CD14-positive monocyte (primary cell): ENCODE measurements around the gene DHCR7. TPM values are rescaled to one million over a fixed set of nuclear protein-coding genes. Genes with fewer than 3 reads are reported as not detected.

Experiments
- DNase-seq, 3 donors: peaks; one replicate each; pipeline ENCODE4 v3.0.0-alpha.2; 2011 to 2022
- H2AFZ ChIP-seq: 2 replicates; pipeline ENCODE4 v1.6.0; 2012; ENCODE audit warnings: mild to moderate bottlenecking, low read depth, low read length, inconsistent platforms; ENCODE audit not compliant: insufficient read depth, poor library complexity, severe bottlenecking
- H3K27ac ChIP-seq, 2 donors: 1 replicate in 1 of 2; 2 replicates in 1 of 2; pipeline ENCODE4 v1.5.1; 2012 to 2013; ENCODE audit warnings: low read length in 2 of 2, control low read depth in 1 of 2, inconsistent platforms in 1 of 2, low read depth in 1 of 2, mild to moderate bottlenecking in 1 of 2
- H3K27me3 ChIP-seq, 2 donors: one replicate each; pipeline versions ENCODE4 v1.6.0 to v1.6.1; 2011 to 2013; ENCODE audit warnings: low read length in 2 of 2; ENCODE audit not compliant: control insufficient read depth in 2 of 2, insufficient read depth in 2 of 2
- H3K36me3 ChIP-seq, 2 donors: replicated peaks in 1 of 2; 1 replicate in 1 of 2; 2 replicates in 1 of 2; pipeline versions ENCODE4 v1.5.1 to v1.6.1; 2012 to 2013; ENCODE audit warnings: low read length in 2 of 2, control low read depth in 1 of 2, inconsistent platforms in 1 of 2, mild to moderate bottlenecking in 1 of 2; ENCODE audit not compliant: insufficient read depth in 2 of 2, control insufficient read depth in 1 of 2
- H3K4me1 ChIP-seq, 2 donors: 1 replicate in 1 of 2; 2 replicates in 1 of 2; pipeline versions ENCODE4 v1.5.1 to v1.6.1; 2012 to 2013; ENCODE audit warnings: low read length in 2 of 2, control low read depth in 1 of 2, inconsistent platforms in 1 of 2, mild to moderate bottlenecking in 1 of 2, moderate library complexity in 1 of 2; ENCODE audit not compliant: insufficient read depth in 2 of 2, control insufficient read depth in 1 of 2
- H3K4me2 ChIP-seq: replicated peaks from 2 replicates; pipeline ENCODE3; 2012; ENCODE audit warnings: low read length, moderate library complexity, mild to moderate bottlenecking; ENCODE audit not compliant: poor library complexity, severe bottlenecking; ENCODE audit errors: extremely low read depth
- H3K4me3 ChIP-seq, 3 experiments: fragments of 200-600 bp in 1 of 3; sonication (generic) in 1 of 3; replicated peaks in 1 of 3; 1 replicate in 2 of 3; 2 replicates in 1 of 3; pipeline ENCODE4 v1.5.1; 2011 to 2013; ENCODE audit warnings: low read length in 3 of 3, mild to moderate bottlenecking in 3 of 3, control low read depth in 2 of 3, low read depth in 2 of 3, inconsistent platforms in 1 of 3, moderate library complexity in 1 of 3
- H3K79me2 ChIP-seq: 2 replicates; pipeline ENCODE4 v1.6.0; 2012; ENCODE audit warnings: mild to moderate bottlenecking, control low read depth, inconsistent platforms, low read length, moderate library complexity; ENCODE audit not compliant: insufficient read depth
- H3K9ac ChIP-seq: 2 replicates; pipeline ENCODE4 v1.6.0; 2017; ENCODE audit warnings: low read length, mild to moderate bottlenecking; ENCODE audit not compliant: insufficient read depth, poor library complexity, severe bottlenecking
- H3K9me3 ChIP-seq, 2 donors: replicated peaks in 1 of 2; 1 replicate in 1 of 2; 2 replicates in 1 of 2; pipeline versions ENCODE4 v1.5.1 to v1.6.1; 2012 to 2013; ENCODE audit warnings: low read length in 2 of 2, control low read depth in 1 of 2; ENCODE audit not compliant: control insufficient read depth in 1 of 2, insufficient read depth in 1 of 2
- H4K20me1 ChIP-seq: 2 replicates; pipeline ENCODE4 v1.6.0; 2012; ENCODE audit warnings: mild to moderate bottlenecking, low read length, control low read depth, moderate library complexity; ENCODE audit not compliant: insufficient read depth
- H3K27ac Mint-ChIP-seq, 7 donors: one replicate each; pipeline ENCODE4 v1.8.0; 2020; ENCODE audit warnings: mild to moderate bottlenecking in 7 of 7, mixed read lengths in 7 of 7, moderate library complexity in 6 of 7, inconsistent platforms in 2 of 7
- H3K27me3 Mint-ChIP-seq, 3 donors: one replicate each; pipeline ENCODE4 v1.8.0; 2021 to 2022; ENCODE audit warnings: low read depth in 3 of 3, mild to moderate bottlenecking in 3 of 3, mixed read lengths in 3 of 3, moderate library complexity in 3 of 3, inconsistent platforms in 1 of 3
- H3K36me3 Mint-ChIP-seq, 2 donors: one replicate each; pipeline ENCODE4 v1.8.0; 2020; ENCODE audit warnings: mixed read lengths in 2 of 2, inconsistent platforms in 1 of 2, mild to moderate bottlenecking in 1 of 2
- H3K4me1 Mint-ChIP-seq: one replicate; pipeline ENCODE4 v1.8.0; 2020; ENCODE audit warnings: mild to moderate bottlenecking, mixed read lengths
- H3K4me3 Mint-ChIP-seq, 2 donors: one replicate each; pipeline ENCODE4 v1.8.0; 2020; ENCODE audit warnings: mild to moderate bottlenecking in 2 of 2, mixed read lengths in 2 of 2, moderate library complexity in 1 of 2
- H3K9me3 Mint-ChIP-seq, 7 donors: one replicate each; pipeline ENCODE4 v1.8.0; 2020 to 2022; ENCODE audit warnings: mixed read lengths in 7 of 7, mild to moderate bottlenecking in 6 of 7, moderate library complexity in 6 of 7, inconsistent platforms in 2 of 7
- CTCF ChIP-seq: fragments of 200-600 bp; IDR thresholded peaks from one replicate; pipeline ENCODE4 v1.8.0; 2022; ENCODE audit warnings: antibody characterized with exemption, mild to moderate bottlenecking
- WGBS: methylation state at CpG from one replicate; pipeline ENCODE4 v1.1.5; 2013; ENCODE audit warnings: missing lambda C conversion rate; ENCODE audit not compliant: insufficient coverage; 5-methylcytosine and 5-hydroxymethylcytosine counted together
- intact Hi-C, 2 donors: fragments of 100-400 bp; cut with micrococcal nuclease; formaldehyde crosslinking; loops; one replicate each; pipeline versions ENCODE4 v1.15.0 to v1.15.1; 2023
- polyA plus RNA-seq, 3 donors: library from polyadenylated mRNA; depleted of rRNA in 1 of 3; unstranded in 2 of 3; stranded (reverse) in 1 of 3; fragments of 300-500 nt in 2 of 3; fragments of >200 nt in 1 of 3; fragmentation: Illumina TruSeq in 2 of 3; gene quantifications; 1 replicate in 2 of 3; 2 replicates in 1 of 3; pipeline ENCODE4 v1.2.3, GENCODE V29; 2012 to 2021

Gene DHCR7
- polyA plus RNA-seq, 3 donors = 2.2 to 3.9 (median 2.2) TPM

- WGBS = 91% methylated on average over 8 of the region's 9 CpGs
- no peak overlapping the region for H3K4me3 Mint-ChIP-seq
- H3K27ac Mint-ChIP-seq = no peak overlapping the region
- DNase-seq = no peak
- Histone ChIP-seq H3K4me2 (no peak overlapping the region), H3K79me2 (no peaks in the 10 kb centered on the region), H3K36me3 (no peaks in the 10 kb centered on the region), H3K4me1 (no peaks in the 10 kb centered on the region), H3K4me3 (no peak overlapping the region), H3K9ac (no peak overlapping the region), H3K27me3 (no peaks in the 10 kb centered on the region), H2AFZ (no peak overlapping the region), H3K27ac (no peak overlapping the region), H3K9me3 (peaks cover 0 to 6% of the 10 kb centered on the region in 2 donors), H4K20me1 (no peaks in the 10 kb centered on the region)
- intact Hi-C loops = no loop called here
- no peaks in the 10 kb centered on the region for H3K36me3 Mint-ChIP-seq
- H3K9me3 Mint-ChIP-seq = peaks cover 0 to 12% (median 6%) of the 10 kb centered on the region in 7 donors
- peaks cover 0 to 2% (median under 1%) of the 10 kb centered on the region in 3 donors for H3K27me3 Mint-ChIP-seq
- no peaks in the 10 kb centered on the region for H3K4me1 Mint-ChIP-seq
- TF ChIP-seq CTCF = no peak
Observed at GRCh38 chr11:71400216-71400615, 48.0 kb downstream of the DHCR7 start.

GRCh38 chr11:71399341-71399740 lies 48.9 kb downstream of the DHCR7 start:
- H3K4me1 Mint-ChIP-seq = no peaks in the 10 kb centered on the region
- H3K27ac Mint-ChIP-seq = no peak overlapping the region
- H3K4me3 Mint-ChIP-seq = no peak overlapping the region
- H3K9me3 Mint-ChIP-seq = peaks cover 0 to 12% (median 5%) of the 10 kb centered on the region in 7 donors
- Histone ChIP-seq H3K9me3 (peaks cover 0 to 6% of the 10 kb centered on the region in 2 donors), H4K20me1 (no peaks in the 10 kb centered on the region), H3K4me1 (no peaks in the 10 kb centered on the region), H2AFZ (no peak overlapping the region), H3K36me3 (no peaks in the 10 kb centered on the region), H3K4me2 (no peak overlapping the region), H3K27ac (no peak overlapping the region), H3K27me3 (no peaks in the 10 kb centered on the region), H3K9ac (no peak overlapping the region), H3K79me2 (no peaks in the 10 kb centered on the region), H3K4me3 (no peak overlapping the region)
- no peaks in the 10 kb centered on the region for H3K36me3 Mint-ChIP-seq
- DNase-seq = no peak
- TF ChIP-seq CTCF = no peak
- 91% methylated on average over 6 of the region's 7 CpGs for WGBS
- H3K27me3 Mint-ChIP-seq = peaks cover 1 to 7% (median 2%) of the 10 kb centered on the region in 3 donors
- intact Hi-C loops = no loop called here
